SIG-M5 treated with dmso at 0.1 percent for 504 hours (cell line): ENCODE measurements around the gene OBSCN.
A peak's percentile ranks its signal among the peaks of the same experiment; 100 is the strongest.
"Not testable (repeated sequence)": the region's sequence is repeated elsewhere in the genome, so short reads cannot be mapped to it uniquely, and the experiment has no call there.

Experiments used
- DNase-seq: peaks from one replicate; lab custom pipeline; 2025; ENCODE audit not compliant: unreplicated experiment; lab: John Stamatoyannopoulos, UW

OBSCN gene

DNA sequence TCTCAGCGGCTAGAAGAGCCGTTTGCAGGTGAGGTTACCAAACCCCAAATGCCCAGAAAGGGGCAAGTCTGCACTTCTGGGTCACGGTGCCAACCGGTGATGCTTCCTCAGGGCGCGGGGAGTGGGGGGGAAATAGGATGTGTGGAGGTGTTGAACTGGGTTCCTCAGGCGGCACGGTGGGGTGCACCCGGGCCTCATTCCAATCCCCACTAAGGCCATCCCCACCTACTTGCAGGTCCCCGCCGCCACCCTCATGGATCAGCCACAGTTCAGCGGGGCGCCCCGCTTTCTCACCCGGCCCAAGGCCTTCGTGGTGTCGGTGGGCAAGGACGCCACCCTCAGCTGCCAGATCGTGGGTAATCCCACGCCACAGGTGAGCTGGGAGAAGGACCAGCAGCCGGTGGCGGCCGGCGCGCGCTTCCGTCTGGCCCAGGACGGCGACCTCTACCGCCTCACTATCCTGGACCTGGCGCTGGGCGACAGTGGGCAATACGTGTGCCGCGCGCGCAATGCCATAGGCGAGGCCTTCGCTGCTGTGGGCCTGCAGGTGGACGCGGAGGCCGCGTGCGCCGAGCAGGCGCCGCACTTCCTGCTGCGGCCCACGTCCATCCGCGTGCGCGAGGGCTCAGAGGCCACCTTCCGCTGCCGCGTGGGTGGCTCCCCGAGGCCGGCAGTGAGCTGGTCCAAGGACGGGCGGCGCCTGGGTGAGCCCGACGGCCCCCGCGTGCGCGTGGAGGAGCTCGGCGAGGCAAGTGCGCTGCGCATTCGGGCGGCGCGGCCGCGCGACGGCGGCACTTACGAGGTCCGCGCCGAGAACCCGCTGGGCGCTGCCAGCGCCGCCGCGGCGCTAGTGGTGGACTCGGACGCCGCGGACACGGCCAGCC is 3.9 kb downstream of the OBSCN start:
- DNase-seq: no peak

DNA sequence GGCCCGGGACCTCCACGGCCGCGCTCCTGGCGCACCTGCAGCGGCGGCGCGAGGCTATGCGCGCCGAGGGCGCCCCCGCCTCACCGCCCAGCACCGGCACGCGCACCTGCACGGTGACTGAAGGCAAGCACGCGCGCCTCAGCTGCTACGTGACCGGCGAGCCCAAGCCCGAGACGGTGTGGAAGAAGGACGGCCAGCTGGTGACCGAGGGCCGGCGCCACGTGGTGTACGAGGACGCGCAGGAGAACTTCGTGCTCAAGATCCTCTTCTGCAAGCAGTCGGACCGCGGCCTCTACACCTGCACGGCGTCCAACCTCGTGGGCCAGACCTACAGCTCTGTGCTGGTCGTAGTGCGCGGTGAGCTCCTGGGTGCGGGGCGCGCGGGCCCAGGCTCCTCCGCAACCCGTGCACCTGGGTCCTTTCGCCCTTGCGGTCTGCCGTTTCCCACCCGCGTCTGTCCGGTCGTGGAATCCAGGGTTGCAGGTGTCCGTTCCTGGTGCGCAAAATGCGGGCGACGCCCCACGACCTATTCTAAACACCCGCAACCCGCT is 4.6 kb downstream of the OBSCN start:
- DNase-seq: no peak

DNA sequence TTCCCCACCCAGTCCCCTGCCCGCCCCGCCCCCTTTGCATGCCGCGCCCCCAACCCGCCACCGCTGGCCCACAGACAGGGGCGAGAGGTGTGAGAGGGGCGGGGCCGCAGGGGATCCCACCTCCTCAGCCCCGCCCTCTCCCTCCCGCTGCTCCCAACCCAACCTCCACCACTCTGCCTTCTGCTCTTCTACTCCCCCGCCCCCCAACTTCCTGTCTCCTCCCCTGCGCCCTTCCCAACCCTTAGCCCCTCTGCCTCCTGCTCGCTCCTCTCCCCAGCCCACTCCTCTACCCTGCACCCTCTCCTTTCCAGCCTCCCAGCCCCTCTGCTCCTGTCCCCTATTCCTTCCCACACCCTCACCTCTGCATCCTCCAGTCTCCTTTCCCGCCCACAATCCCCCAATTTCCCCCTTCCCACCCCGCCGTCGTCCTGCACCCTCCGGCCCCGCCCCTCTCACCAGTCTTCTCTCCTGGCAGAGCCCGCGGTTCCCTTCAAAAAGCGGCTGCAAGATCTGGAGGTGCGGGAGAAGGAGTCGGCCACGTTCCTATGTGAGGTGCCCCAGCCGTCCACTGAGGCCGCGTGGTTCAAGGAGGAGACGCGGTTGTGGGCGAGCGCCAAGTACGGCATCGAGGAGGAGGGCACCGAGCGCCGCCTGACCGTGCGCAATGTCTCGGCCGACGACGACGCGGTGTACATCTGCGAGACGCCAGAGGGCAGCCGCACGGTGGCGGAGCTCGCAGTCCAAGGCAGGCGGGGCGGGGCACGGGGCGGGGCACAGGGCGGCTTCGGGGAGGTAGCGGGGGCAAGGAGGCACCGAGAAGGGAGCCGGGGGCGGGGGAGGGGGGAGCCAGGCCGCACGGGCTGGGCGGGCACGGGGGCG is 5.4 kb downstream of the OBSCN start:
- peak; percentile 83 for DNase-seq

DNA sequence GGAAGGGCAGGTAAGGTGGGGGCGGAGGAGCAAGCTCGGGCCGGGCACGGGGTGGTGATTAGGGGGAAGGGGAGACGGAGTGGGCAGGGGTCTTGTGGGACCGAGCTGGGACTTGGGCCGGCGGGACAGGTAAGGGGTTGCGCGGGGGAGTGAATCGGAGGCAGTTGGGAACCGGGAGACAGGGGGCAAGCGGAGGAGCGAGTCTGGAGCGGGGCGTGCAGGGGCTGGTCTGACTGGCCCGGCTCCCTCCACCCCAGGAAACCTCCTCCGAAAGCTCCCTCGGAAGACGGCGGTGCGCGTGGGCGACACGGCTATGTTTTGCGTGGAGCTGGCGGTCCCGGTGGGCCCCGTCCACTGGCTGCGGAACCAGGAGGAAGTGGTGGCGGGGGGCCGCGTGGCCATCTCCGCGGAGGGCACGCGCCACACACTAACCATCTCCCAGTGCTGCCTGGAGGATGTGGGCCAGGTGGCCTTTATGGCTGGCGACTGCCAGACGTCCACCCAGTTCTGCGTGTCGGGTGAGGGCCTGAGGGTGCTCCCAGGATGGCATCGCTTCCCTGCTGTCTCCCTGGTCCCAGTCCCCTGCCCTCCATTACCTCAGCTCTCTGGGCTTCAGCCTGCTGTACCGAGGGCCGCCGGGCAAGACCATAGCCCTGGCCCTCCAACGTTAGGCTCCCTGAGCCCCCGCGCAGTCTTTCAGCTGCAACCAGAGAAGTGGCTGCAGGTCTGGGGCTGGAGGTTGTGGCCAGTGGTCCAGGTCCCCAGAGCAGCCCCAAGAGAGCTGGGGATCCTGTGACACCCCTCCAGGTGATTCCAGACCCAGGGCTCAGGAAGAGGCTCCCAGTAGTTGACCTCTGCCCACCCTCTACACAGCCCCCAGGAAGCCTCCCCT is 6.3 kb downstream of the OBSCN start:
- no peak for DNase-seq

DNA sequence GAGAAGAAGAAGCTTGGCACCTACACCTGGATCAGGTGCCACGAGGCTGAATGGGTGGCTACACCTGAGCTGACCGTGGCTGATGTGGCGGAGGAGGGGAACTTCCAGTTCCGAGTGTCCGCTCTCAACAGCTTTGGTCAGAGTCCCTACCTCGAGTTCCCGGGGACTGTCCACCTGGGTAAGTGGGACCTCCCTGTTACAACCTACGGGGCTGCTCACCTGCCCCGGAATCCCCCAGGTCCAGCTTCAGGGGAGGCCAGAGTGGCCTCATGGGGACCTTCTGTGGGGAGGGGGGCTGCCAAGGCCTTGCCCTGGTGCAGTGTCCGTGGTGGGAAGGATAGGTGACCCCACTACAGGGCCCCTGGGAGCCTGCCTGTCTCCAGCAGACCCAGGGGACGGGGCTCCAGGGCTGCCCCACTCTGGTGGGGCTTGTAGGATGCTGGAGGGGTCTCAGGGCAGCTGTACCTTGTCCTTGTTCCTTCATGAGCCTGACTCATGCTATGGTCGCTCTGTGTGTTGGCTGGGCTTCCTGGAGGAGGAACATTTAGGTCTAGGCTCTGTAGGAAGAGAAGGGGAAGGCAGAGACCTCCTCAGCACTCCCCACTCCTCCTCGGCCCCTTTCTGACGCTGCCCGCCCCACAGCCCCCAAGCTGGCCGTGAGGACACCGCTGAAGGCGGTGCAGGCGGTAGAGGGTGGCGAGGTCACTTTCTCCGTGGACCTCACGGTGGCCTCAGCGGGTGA is 7.2 kb downstream of the OBSCN start:
- no peak for DNase-seq

DNA sequence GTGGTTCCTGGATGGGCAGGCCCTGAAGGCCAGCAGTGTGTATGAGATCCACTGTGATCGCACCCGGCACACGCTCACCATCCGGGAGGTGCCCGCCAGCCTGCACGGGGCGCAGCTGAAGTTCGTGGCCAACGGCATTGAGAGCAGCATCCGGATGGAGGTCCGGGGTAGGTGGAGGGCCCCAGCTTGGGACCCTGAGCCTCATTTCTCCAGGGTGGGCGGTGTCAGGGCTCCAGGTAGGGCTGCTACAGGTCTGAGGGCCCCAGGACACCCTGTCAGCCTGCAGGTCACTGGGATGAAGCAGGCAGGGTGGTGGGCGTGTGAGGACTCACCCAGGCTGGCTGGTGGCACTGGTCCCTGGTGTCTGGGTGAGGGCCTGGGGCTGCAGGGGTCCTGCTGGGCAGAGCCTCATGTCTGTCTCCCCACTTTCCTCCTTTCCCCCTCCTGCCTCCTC is 7.8 kb downstream of the OBSCN start:
- DNase-seq: no peak

DNA sequence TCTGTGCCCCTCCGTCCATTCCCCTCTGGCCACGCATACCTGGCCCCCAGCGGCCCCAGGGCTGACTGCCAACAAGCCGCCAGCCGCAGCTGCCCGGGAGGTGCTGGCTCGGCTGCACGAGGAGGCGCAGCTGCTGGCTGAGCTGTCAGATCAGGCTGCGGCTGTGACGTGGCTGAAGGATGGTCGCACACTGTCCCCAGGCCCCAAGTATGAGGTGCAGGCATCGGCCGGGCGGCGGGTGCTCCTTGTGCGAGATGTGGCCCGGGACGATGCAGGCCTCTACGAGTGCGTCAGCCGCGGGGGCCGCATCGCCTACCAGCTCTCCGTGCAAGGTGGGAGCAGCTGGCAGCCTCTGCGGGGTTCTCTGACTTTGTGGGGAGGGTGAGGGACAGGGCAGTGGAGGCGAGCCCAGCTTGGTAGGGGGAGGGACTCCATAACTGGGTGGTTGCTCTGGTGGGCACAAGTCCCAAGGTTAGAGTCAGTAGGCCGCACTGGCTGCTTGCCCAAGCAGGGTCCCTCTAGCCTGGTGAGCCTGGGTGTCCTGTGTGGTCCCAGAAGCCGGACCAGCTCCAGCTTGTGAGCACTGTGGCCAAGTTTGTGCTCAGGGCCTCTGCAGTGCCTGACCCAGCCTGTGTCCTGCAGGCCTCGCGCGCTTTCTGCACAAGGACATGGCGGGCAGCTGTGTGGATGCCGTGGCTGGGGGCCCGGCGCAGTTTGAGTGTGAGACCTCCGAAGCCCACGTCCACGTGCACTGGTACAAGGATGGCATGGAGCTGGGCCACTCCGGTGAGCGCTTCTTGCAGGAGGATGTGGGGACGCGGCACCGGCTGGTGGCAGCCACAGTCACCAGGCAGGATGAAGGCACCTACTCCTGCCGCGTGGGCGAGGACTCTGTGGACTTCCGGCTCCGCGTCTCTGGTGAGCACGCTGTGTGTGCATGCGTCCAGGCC is 8.8 kb downstream of the OBSCN start:
- no peak for DNase-seq

DNA sequence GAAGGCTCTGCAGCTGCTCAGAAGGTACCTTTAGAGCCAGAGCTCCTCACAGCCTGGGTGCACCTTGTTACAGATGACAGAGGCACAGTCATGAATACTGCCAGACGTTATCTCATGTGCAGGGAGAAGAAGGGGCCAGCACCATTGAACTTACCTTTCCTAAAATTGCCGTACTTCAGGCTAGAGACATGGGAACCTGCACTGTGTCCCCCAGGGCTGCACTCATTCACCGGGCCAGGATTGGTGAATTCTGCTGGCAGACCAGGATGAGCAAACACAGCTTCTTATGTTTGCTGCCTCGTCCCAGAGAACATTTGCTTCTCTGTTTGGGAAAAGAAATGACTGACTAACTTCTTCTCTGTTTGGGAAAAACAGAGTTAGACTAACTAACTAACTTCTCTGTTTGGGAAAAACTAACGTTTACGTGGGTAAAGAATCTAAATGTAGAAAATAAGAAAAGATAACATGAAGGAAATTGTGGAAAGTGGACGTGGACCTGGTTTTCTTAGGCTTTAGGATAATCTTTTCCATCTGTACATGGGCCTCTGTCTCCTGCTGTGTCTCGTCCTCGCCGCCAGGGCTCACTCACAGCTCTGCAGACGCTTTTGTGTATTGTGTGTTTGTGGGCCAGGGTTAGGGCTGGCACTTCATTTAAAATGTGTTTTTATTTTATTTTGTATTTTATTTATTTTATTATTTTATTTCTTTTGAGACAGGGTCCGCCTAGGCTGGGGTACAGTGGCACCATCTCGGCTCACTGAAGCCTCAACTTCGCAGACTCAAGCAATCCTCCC is 9.9 kb downstream of the OBSCN start:
- no peak for DNase-seq

DNA sequence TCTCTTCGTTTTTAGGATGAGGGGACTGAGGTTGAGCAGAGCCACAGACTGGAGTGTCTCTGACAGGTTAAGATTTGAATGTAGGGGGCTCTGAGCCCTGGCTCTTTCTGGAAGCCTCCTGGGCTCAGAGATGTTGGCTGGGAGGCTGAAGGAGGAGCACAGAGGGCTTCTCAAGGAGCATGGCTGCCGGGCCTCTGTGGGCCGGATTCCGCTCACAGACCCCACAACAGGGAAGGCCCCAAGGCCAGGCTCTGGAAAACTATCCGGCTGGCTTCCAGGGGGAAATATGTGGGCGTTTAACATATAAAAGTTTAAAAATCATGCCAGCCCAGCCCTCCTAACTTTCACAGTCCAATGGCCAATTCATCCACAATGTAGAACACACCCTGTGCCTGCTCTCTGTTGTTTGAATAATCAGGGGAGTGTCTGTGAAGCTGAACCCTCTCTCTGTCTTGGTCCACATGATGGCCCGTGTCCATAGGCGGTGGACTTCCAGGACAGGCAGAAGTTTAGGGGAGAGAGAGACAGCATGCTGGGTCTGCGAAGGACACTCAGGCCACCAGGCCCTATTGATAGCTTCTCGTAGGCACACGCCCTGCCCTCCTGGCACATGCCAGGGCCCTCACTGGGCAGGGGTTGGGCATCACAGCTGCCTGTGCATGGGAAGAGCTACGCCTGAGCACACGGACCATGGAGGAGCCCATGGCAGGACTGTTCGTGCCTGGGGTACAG is 10.8 kb downstream of the OBSCN start:
- no peak for DNase-seq

DNA sequence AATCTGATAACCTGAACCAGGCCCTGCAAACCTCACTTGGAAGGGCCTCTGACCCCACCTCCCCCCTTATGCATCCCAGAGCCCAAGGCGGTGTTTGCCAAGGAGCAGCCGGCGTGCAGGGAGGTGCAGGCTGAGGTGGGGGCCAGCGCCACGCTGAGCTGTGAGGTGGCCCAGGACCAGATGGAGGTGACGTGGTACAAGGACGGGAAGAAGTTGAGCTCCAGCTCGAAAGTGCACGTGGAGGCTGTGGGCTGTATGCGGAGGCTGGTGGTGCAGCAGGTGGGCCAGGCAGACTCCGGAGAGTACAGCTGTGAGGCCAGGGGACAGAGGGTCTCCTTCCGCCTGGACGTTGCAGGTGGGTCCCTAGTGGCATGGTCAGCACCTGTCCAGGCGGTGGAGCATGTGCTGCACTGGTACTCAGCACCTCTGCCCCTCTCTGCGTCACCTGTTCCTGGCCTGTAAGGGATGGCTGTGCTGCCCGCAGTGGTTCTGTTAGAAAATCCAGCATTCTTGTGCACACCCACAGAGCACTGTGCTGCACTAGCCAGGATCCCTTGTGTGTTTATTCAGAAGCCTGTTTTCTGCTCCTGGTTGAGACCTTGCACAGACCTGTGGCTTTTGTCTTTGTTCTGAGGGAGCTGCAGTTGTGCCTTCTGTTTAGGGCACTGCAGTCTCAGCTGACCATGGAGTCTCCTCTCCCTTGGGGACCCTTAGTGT is 11.6 kb downstream of the OBSCN start:
- DNase-seq: no peak

DNA sequence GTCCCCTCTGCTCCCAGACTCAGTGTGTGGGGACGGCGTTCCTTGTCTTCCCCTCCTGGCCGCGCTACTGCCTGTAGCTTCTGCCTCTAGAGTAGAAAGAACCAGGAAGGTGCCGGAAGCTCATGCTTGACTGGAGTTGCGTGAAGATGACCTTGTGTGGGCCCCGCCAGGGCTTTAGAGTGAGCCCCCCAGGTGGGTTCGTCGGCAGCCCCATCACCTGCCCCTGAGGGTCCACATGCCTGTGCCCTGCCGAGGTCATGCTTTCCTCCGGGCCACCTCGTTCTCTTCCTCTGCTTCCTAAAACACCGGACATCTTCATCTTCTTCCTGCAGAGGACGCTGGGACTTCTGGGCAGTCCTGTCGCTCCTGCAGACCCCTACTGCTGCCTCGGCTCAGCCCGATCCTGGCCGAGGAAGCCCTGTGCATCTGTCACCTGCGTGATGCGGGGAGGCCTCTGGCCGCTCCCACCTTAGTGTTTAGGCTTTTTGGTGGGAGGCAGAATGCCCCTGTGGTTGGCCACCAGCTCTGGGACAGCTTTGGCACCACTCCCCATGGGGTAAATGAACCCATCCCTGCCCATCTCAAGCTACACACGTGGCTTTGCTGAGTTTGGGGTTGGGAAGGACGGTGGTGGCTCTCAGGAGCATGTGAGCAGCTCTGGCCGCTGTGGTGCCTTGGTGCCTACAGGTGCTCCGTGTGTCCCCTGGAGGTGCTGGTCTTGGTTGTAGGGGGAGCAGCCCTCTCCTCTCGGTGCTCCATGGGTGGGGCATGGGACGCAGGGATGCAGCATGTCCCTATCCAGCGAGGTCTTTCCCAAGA is 12.3 kb downstream of the OBSCN start:
- DNase-seq: no peak

DNA sequence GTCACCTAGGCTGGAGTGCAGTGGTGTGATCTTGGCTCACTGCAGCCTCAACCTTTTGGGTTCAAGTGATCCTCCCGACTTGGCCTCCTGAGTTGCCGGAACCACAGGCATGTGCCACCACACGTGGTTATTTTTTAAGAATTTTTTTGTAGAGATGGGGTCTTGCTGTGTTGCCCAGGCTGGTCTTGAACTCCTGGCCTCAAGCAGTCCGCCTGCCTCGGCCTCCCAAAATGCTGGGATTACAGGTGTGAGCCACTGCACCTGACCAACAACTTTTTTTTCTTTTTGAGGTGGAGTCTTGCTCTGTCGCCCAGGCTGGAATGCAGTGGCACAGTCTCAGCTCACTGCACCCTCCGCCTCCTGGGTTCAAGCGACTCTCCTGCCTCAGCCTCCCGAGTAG is 13.3 kb downstream of the OBSCN start:
- DNase-seq: not testable (repeated sequence)

DNA sequence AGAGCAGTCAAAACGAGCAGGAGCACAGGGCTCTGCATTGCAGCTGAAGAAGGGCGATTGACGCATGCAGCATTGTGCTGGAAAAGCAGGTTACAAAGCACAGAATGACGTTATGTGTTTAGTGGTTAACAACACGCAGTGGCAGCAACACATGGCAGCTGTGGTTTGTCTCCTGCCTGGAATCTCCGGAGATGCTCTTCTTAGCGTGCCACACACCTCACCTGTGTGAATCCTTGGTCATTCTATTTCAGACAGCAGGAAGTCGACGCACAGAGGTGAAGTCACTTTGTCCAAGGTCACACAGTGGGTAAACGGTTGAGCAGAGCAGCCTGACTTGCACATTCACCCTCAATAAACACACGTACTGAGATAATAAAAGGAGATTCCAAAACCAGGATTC is 14.7 kb downstream of the OBSCN start:
- no peak for DNase-seq

DNA sequence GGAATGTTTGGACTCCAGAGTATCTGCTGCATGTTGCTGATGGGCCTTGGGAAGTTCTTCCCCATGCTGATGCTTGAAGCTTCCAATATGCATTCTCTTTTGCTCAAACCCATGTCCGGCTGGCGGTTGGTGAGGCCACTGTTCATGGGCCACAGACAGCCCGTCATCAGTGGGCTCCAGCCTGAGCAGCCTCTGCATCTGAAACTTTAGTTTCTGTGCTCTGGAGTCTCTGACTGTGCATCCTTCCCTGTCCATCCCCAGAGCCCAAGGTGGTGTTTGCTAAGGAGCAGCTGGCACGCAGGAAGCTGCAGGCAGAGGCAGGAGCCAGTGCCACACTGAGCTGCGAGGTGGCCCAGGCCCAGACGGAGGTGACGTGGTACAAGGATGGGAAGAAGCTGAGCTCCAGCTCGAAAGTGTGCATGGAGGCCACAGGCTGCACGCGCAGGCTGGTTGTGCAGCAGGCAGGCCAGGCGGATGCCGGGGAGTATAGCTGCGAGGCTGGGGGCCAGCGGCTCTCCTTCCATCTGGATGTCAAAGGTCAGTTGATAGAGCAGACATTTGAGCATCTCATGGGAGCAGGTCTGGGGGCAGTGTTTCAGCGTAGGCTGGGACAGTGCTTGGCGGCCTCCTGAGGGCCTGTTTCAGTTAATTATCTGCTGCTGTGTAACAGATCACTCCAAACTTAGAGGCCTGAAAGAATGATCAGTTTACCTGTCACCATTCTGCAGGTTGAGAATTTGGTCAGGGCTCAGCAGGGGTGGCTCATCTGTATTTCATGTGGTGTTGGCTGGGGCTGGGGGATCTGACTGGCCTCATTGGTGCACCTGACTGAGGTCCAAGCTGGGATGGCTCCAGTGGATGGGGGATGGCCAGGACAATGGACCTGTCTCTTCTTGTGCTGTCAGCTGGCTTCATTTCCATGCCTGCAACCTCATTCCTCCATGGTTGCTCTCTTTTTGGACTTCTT is 16.6 kb downstream of the OBSCN start:
- no peak for DNase-seq
